ENCODE data around the gene FAM13A.

GRCh38 chr4:88725143-88725542 lies 331.8 kb downstream of the FAM13A start:
- TF ChIP-seq, protein P1, sequence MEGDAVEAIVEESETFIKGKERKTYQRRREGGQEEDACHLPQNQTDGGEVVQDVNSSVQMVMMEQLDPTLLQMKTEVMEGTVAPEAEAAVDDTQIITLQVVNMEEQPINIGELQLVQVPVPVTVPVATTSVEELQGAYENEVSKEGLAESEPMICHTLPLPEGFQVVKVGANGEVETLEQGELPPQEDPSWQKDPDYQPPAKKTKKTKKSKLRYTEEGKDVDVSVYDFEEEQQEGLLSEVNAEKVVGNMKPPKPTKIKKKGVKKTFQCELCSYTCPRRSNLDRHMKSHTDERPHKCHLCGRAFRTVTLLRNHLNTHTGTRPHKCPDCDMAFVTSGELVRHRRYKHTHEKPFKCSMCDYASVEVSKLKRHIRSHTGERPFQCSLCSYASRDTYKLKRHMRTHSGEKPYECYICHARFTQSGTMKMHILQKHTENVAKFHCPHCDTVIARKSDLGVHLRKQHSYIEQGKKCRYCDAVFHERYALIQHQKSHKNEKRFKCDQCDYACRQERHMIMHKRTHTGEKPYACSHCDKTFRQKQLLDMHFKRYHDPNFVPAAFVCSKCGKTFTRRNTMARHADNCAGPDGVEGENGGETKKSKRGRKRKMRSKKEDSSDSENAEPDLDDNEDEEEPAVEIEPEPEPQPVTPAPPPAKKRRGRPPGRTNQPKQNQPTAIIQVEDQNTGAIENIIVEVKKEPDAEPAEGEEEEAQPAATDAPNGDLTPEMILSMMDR (IDR thresholded peaks at IDR 0.05): no peak
- no peak for TF ChIP-seq POLR2AphosphoS5 (IDR thresholded peaks at IDR 0.05)
- no peak for TF ChIP-seq POLR2A (IDR thresholded peaks at IDR 0.05)

Measured in breast epithelium (tissue), 3 donors.